GM18502 (cell line): ENCODE data around the gene TRPM6.

Source experiments
- ATAC-seq: cut with Tn5 transposase; IDR thresholded peaks from one replicate; pipeline ENCODE4 v1.9.1; 2021; ENCODE audit warnings: mild to moderate bottlenecking; ENCODE audit not compliant: unreplicated experiment, poor library complexity

TRPM6 gene

GRCh38 chr9:74775396-74775795 is 112.3 kb downstream of the TRPM6 start:
- ATAC-seq: no peak

GRCh38 chr9:74773886-74774479 is 113.7 kb downstream of the TRPM6 start:
- no peak for ATAC-seq

- peak; percentile 63 for ATAC-seq
These were observed 115.6 kb downstream of the TRPM6 start for GRCh38 chr9:74772121-74772520.

- no peak for ATAC-seq
These were observed 116.0 kb downstream of the TRPM6 start for GRCh38 chr9:74771672-74772071.

GRCh38 chr9:74771262-74771585 is 116.5 kb downstream of the TRPM6 start:
- ATAC-seq: no peak

GRCh38 chr9:74770508-74771261 is 117.0 kb downstream of the TRPM6 start:
- peak; percentile 79 for ATAC-seq

GRCh38 chr9:74765481-74765971 is 122.2 kb downstream of the TRPM6 start:
- no peak for ATAC-seq

- ATAC-seq: no peak
These were observed 124.8 kb downstream of the TRPM6 start for GRCh38 chr9:74762950-74763349.

GRCh38 chr9:74760031-74760700 is 127.6 kb downstream of the TRPM6 start:
- no peak for ATAC-seq

GRCh38 chr9:74755999-74756398 is 131.7 kb downstream of the TRPM6 start:
- no peak for ATAC-seq

GRCh38 chr9:74755355-74755754 is 132.4 kb downstream of the TRPM6 start:
- no peak for ATAC-seq

- no peak for ATAC-seq
These were observed 134.1 kb downstream of the TRPM6 start for GRCh38 chr9:74753650-74754049.

- no peak for ATAC-seq
These were observed 138.8 kb downstream of the TRPM6 start for GRCh38 chr9:74748966-74749365.

- peak; percentile 74 for ATAC-seq
These were observed 144.7 kb downstream of the TRPM6 start for GRCh38 chr9:74742792-74743730.

GRCh38 chr9:74742191-74742790 is 145.4 kb downstream of the TRPM6 start:
- ATAC-seq: no peak

- ATAC-seq: no peak
These were observed 151.1 kb downstream of the TRPM6 start for GRCh38 chr9:74736646-74737045.

GRCh38 chr9:74735761-74736160 is 152.0 kb downstream of the TRPM6 start:
- ATAC-seq: no peak

- ATAC-seq: no peak
These were observed 158.5 kb downstream of the TRPM6 start for GRCh38 chr9:74729136-74729695.

GRCh38 chr9:74728176-74728575 is 159.5 kb downstream of the TRPM6 start:
- no peak for ATAC-seq

GRCh38 chr9:74726581-74726980 is 161.1 kb downstream of the TRPM6 start:
- no peak for ATAC-seq
